ENCODE measurements around the gene PPIE.

- no peak for TF ChIP-seq EZH2phosphoT487 (IDR thresholded peaks at IDR 0.05; ENCODE audit: borderline replicate concordance, low read depth)
- no peak for TF ChIP-seq MXI1 (IDR thresholded peaks at IDR 0.05; ENCODE audit: low read depth, low read length)
- TF ChIP-seq YY1 (IDR thresholded peaks at IDR 0.05; ENCODE audit: low read depth) = no peak
- no peak for TF ChIP-seq CTCF (IDR thresholded peaks at IDR 0.05)
- no peak for TF ChIP-seq EP300 (IDR thresholded peaks at IDR 0.05; ENCODE audit: borderline replicate concordance in 1 of 2, low read depth in 1 of 2, low read length in 1 of 2)
Measured at GRCh38 chr1:39698568-39698967, 40.1 kb upstream of the PPIE start.

Measured in SK-N-SH (cell line).